Measurements from ENCODE around the gene MYMX.

MYMX gene

DNA sequence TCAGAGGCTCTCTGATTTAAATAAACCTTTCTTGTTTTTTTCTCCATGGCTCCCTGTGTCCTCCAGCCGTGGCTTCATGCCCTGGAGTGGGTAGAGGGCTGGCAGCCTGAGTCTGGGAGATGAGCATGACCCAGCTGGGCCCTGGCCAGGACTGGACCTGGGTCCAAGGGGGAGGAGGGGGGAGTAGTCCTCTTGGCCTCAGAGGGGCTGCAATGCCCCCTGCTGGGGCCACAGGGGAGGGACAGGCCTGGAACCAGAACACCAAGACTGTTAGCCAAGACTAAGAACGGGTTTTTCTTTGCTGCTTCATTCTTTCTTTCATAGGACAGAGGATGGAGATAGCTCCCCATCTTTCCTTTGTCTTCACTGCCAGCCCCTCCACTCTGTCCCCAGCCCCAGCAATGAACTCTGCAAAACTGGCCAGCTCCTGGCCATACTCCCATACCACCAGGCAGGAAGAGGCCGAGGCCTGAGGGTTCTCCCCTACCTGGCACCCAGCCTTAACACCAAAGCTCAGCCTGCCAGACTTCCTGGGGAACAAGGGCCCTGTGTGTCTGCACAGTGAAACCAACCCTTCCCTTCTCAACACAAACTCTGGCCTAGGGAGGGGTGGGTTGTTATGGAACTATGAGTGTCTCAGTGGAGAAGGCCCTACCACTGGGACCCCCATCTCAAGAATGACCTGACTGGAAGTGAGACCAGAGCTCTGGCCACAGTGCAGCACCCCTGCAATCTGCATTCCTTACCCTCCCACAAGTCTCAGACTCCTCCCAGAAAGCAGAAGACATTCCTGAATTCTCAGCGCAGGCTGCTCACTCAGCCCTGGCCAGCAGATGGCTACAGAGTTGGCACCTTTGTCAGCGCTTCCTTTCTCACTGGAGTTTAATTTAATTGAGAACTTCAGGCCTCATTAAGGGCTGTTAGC is 17.6 kb downstream of the MYMX start:
- no peak for DNase-seq

- no peak for DNase-seq
Measured at GRCh38 chr6:44235269-44235668, 18.5 kb downstream of the MYMX start.

DNA sequence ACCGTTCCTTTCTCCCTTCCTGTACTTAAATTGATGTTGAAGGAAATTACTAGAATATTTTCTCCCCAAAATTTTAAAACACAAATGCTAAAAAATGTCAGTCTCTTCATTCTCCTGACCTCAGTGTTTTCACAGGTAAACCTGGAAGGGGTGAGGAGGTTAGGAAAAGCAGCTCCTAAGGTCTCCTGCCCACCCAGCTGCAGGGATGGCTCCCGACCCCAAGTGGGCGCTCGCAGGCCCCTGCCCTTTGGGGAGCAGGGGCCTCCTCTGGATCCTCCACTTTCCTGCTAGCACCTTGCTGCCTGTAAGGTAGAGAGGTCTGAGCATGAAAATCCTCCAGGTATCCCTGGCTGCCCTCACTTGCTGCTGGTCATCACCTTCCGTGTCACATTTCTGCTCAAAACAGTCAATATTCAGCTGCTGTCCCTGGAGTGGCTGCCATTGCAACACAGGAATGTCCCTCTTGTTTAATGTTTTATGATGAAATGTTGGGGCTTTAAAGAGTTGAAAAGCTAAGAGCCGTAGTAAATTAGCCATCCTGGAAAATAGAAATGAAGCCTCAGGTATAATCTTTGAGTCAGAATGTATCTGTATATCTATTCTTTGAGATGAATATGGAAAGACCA is 19.3 kb downstream of the MYMX start:
- no peak for DNase-seq

GRCh38 chr6:44237021-44237812 is 20.5 kb downstream of the MYMX start:
- no peak for DNase-seq

DNA sequence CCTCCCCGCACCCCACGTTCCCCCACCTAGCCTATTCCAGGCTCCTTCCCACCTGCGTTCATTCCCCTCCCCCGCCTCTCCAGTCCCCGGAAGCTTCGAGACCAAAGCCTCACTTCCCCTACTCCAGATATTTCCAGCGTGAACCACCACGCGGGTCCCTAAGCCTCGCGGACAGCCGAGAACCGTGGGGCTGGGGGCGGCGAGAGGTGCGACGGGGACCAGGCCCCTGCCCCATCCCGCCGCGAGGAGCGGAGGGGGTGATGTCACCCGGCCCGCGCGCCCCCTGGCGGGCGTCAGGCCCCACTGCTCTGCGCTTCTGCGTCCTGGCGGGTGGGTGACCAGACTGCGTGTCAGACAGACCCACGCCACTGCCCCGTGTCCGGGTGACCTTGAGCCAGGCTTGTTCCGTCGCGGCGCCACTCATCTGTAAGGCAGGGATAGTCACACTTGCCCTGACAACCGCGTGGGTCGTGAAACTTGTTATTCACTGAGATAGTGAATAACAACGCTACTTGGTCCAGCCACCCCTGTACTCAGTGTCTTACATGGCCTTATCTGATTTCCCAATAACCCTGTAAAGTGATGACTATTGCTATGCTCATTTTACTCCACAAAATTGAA is 21.2 kb downstream of the MYMX start:
- peak; percentile 57 for DNase-seq

- no peak for DNase-seq
Measured at GRCh38 chr6:44238687-44239350, 22.1 kb downstream of the MYMX start.

DNA sequence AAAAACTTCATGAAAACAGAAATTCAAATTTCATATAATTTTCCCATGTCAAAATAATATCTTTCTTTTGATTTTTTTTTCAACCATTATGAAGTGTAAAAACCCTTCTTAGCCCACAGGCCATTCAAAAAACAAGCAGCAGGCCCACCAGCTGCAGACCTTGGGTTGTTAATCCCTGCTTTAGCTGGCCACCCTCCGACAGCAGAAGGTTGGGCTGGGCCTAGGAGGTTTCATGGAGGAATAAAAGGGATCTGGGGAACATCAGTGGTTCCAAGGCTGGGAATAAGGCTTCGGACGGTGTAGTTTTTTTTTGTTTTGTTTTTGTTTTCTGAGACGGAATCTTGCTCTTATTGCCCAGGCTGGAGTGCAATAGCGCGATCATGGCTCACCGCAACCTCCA is 26.6 kb downstream of the MYMX start:
- no peak for DNase-seq

GRCh38 chr6:44245391-44245911 is 28.7 kb downstream of the MYMX start:
- DNase-seq, result no peak

- DNase-seq, result peak; percentile 71
Measured at GRCh38 chr6:44245912-44246662, 29.4 kb downstream of the MYMX start.

- peak; percentile 59 for DNase-seq
Measured at GRCh38 chr6:44246663-44247337, 30.1 kb downstream of the MYMX start, which contains the start of gene HSP90AB1. Gene HSP90AB1, plus strand, starts transcription at chr6:44247101. Its CDS starts 1,529 bp downstream, at chr6:44248630.

- DNase-seq, result peak; percentile 92
Measured at GRCh38 chr6:44247338-44248302, 30.9 kb downstream of the MYMX start.

DNA sequence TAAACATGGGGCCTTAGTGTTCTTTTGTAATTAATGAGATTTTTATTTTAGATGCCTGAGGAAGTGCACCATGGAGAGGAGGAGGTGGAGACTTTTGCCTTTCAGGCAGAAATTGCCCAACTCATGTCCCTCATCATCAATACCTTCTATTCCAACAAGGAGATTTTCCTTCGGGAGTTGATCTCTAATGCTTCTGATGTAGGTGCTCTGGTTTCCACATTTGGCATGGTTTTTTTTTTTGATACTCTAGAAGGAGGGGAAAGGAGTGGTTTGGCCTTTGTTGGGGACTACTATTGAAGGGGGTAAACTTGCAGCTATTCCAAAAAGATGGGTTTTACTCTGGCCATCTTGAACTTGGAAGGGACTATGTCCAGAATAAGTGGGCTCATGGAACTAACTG is 31.9 kb downstream of the MYMX start:
- DNase-seq, result no peak

DNA sequence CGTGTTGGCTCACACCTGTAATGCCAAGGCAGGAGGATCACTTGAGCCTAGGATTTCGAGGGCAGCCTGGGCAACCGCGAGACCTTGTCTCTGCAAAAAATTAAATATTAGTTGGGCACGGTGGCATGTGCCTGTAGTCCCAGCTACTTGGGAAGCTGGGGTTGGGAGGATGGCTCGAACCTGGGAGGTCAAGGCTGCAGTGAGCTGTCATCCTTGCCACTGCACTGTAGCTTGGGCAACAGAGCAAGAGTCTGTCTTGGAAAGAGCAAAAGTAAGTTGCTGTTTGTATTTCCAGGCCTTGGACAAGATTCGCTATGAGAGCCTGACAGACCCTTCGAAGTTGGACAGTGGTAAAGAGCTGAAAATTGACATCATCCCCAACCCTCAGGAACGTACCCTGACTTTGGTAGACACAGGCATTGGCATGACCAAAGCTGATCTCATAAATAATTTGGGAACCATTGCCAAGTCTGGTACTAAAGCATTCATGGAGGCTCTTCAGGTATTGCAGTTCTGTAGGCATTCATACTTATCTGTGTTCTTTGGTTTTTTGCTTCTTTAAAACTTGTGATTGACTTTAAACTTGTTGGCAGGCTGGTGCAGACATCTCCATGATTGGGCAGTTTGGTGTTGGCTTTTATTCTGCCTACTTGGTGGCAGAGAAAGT is 32.5 kb downstream of the MYMX start:
- DNase-seq, result no peak

DNA sequence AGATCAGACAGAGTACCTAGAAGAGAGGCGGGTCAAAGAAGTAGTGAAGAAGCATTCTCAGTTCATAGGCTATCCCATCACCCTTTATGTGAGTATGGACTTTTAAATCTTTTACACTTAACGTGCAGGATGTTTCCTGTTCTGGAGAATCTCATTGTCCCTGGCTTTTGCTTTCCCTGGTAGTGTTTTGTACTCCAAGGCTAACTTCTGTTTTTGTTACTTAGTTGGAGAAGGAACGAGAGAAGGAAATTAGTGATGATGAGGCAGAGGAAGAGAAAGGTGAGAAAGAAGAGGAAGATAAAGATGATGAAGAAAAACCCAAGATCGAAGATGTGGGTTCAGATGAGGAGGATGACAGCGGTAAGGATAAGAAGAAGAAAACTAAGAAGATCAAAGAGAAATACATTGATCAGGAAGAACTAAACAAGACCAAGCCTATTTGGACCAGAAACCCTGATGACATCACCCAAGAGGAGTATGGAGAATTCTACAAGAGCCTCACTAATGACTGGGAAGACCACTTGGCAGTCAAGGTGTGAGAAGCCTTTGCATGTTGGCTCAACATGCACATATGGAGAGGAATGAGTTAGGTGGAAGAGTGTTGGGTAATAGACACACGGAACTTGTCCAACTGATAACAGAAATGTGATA is 33.5 kb downstream of the MYMX start:
- DNase-seq, result no peak

DNA sequence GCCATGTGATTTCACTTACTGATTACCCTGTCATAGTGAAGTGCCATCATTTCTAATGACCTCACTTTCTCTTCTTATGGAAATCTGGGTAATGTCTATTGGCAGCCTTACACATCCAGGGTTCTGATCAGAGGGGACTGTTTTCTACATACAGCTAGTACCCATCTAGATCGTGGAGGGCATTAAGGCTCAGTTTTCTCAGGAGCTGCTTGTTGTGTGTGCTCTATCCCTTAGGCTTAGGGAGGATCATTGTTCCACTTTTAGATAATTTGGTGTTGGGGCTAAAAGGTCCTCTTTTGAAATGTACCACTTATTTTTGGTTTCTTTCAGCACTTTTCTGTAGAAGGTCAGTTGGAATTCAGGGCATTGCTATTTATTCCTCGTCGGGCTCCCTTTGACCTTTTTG is 34.0 kb downstream of the MYMX start:
- DNase-seq, result no peak

DNA sequence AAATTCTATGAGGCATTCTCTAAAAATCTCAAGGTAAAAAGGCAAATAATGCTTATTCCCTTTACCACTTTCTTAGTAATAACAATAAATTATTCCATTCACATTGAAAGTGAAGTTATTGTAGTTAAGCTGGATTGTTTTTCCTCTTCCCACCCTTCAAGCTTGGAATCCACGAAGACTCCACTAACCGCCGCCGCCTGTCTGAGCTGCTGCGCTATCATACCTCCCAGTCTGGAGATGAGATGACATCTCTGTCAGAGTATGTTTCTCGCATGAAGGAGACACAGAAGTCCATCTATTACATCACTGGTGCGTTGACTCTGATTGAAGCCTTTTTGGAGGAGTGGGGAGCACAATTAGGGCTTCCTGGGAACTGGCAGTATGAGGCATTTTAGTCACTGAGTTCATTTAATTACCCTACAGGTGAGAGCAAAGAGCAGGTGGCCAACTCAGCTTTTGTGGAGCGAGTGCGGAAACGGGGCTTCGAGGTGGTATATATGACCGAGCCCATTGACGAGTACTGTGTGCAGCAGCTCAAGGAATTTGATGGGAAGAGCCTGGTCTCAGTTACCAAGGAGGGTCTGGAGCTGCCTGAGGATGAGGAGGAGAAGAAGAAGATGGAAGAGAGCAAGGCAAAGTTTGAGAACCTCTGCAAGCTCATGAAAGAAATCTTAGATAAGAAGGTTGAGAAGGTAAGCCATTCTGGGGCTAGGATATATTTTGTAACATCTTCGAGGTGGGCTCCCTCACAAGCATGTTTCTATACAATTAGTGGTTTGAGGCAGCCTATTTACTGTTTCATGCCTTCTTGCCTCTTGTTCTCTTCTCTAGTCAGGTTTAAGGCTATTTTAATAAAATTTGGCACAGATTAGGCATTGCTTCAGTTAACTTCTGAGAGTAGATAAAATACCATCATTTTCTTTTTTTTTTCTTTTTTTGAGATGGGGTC is 35.1 kb downstream of the MYMX start:
- DNase-seq, result no peak

Data from activated gamma-delta T cell (primary cell).